ENCODE measurements around the gene CAMK1D. TPM values are rescaled to one million over a fixed set of nuclear protein-coding genes. Genes with fewer than 3 reads are reported as not detected.

Gene CAMK1D
- total and polyA plus RNA-seq, 2 of the 8 experiments (the other 6 are each of a cell fraction or from before 2014, with no cell fraction given): 3.5 to 10.6 TPM

DNA sequence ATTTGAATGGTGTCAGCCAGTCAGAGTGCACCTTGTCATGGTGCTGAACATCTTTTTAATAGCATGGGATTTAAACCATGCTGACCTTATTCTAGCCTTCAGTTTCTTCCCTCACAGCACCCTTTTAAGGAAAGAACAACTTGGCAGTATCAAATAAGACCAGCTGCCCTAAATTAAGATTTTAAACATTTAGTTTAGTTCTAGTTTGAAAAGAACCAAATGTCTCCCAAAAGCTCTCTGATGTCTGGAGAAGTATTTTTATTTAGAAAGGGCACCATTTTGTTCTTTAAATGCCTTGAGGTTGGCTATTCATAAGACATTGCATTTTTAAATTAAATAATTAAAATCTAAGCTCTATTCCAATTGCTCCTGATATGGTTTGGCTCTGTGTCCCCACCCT, 531.1 kb downstream of the CAMK1D start:
- Histone ChIP-seq H2AFZ (ENCODE audit: low read length) (no peak overlapping the region), H3K14ac (ENCODE audit: insufficient read length) (no peak overlapping the region), H2BK20ac (ENCODE audit: low read length) (no peak overlapping the region), H3K27ac (ENCODE audit: low read depth, low read length) (no peak overlapping the region), H3K9ac (replicated peaks in 1 of 4; ENCODE audit: extremely low read depth in 1 of 4, low read depth in 3 of 4, low read length in 3 of 4) (no peak overlapping the region), H3K4me2 (ENCODE audit: insufficient read depth in 1 of 2, low read depth in 2 of 2, low read length in 2 of 2) (no peak overlapping the region), H3K27me3 (replicated peaks in 1 of 4; ENCODE audit: control insufficient read depth in 3 of 4, extremely low read depth in 1 of 4, insufficient read depth in 3 of 4, low read length in 3 of 4) (no peaks in the 10 kb centered on the region), H3K4ac (replicated peaks; ENCODE audit: insufficient read length, low read depth, low read length) (no peak overlapping the region), H2BK5ac (ENCODE audit: low read depth, low read length) (no peak overlapping the region), H3K18ac (ENCODE audit: extremely low read depth, low read length) (no peak overlapping the region), H3K23me2 (ENCODE audit: low read depth, low read length) (no peaks in the 10 kb centered on the region), H3K23ac (ENCODE audit: insufficient read length) (no peak overlapping the region), H4K20me1 (replicated peaks in 1 of 2; ENCODE audit: control insufficient read depth in 1 of 2, insufficient read depth in 2 of 2, low read length in 2 of 2) (no peaks in the 10 kb centered on the region), H3K4me3 (ENCODE audit: extremely low read depth in 1 of 4, insufficient read depth in 2 of 4, low read depth in 3 of 4, low read length in 4 of 4) (no peak overlapping the region), H2BK15ac (ENCODE audit: low read length) (no peak overlapping the region), H2BK12ac (ENCODE audit: low read depth, low read length) (no peak overlapping the region), H3K36me3 (ENCODE audit: control insufficient read depth in 2 of 4, insufficient read depth in 4 of 4, low read length in 3 of 4) (no peaks in the 10 kb centered on the region), H4K5ac (ENCODE audit: insufficient read length, low read depth, low read length) (no peak overlapping the region), H3K79me2 (ENCODE audit: control insufficient read depth in 1 of 2, insufficient read depth in 2 of 2, low read length in 2 of 2) (no peaks in the 10 kb centered on the region), H3K56ac (replicated peaks; ENCODE audit: insufficient read length, low read depth, low read length) (no peak overlapping the region), H4K8ac (ENCODE audit: extremely low read depth, insufficient read depth, low read length) (no peak overlapping the region), H3K79me1 (ENCODE audit: low read depth, low read length) (no peaks in the 10 kb centered on the region), H3K4me1 (replicated peaks in 1 of 4; ENCODE audit: control insufficient read depth in 3 of 4, insufficient read depth in 4 of 4, low read length in 3 of 4) (no peaks in the 10 kb centered on the region; a peak in 1 of 7 replicates), H2BK120ac (replicated peaks; ENCODE audit: low read depth, low read length) (no peak overlapping the region), H3K9me3 (ENCODE audit: insufficient read depth in 2 of 2, low read depth in 1 of 2, low read length in 1 of 2) (0 out of 4 replicates have a peak, but pooled peaks cover 0 to 2% of the 10 kb centered on the region in 2 experiments), H2AK5ac (ENCODE audit: low read depth, low read length) (no peak overlapping the region), H4K91ac (replicated peaks; ENCODE audit: insufficient read length, low read length) (no peak overlapping the region)
- DNase-seq (ENCODE audit: low read depth in 1 of 2, low spot score in 2 of 2): no peak
- POLR2A ChIA-PET (ENCODE audit: partially characterized antibody): no interaction called here
- CTCF ChIA-PET (ENCODE audit: partially characterized antibody): interaction anchor here (0.9 to 1.3 kb wide), 3 partner anchors 10 to 508 kb away, joined by 3 to 6 read pairs (median 3); no protein-coding TSS in a partner anchor
- FAIRE-seq: no peak
- no peak for TF ChIP-seq CREB1 (IDR thresholded peaks at IDR 0.05)
- TF ChIP-seq ATF3 (IDR thresholded peaks at IDR 0.05; ENCODE audit: insufficient read depth, low read depth, low read length): no peak
- TF ChIP-seq SIRT6 (IDR thresholded peaks at IDR 0.05; ENCODE audit: low read length): no peak
- no peak for TF ChIP-seq RBBP5 (IDR thresholded peaks at IDR 0.05; ENCODE audit: borderline replicate concordance, low read depth, low read length)
- TF ChIP-seq GTF2F1 (IDR thresholded peaks at IDR 0.05; ENCODE audit: borderline replicate concordance, low read depth, low read length): no peak
- no peak for TF ChIP-seq CHD1 (IDR thresholded peaks at IDR 0.05; ENCODE audit: low read depth, low read length)
- no peak for TF ChIP-seq POLR2AphosphoS5 (IDR thresholded peaks at IDR 0.05; ENCODE audit: low read depth, low read length)
- no peak for TF ChIP-seq CTCF (IDR thresholded peaks at IDR 0.05; ENCODE audit: control extremely low read depth in 1 of 3, insufficient read depth in 1 of 3, low read depth in 1 of 3, low read length in 3 of 3)
- TF ChIP-seq TBP (IDR thresholded peaks at IDR 0.05; ENCODE audit: low read depth, low read length): no peak
- TF ChIP-seq PHF8 (conservative IDR thresholded peaks at IDR 0.05; ENCODE audit: low read depth, low read length): no peak
- no peak for TF ChIP-seq BRCA1 (IDR thresholded peaks at IDR 0.05; ENCODE audit: low read depth, low read length)
- TF ChIP-seq NRF1 (IDR thresholded peaks at IDR 0.05; ENCODE audit: low read depth, low read length): no peak
- no peak for TF ChIP-seq POLR2A (IDR thresholded peaks at IDR 0.05; ENCODE audit: control extremely low read depth in 1 of 2, low read depth in 2 of 2, low read length in 2 of 2)
- TF ChIP-seq SAP30 (IDR thresholded peaks at IDR 0.05; ENCODE audit: insufficient read depth, insufficient replicate concordance, low read length): no peak

Measured in H1 (cell line).